Measurements from ENCODE around the gene TRAF3IP1. TPM values are rescaled to one million over a fixed set of nuclear protein-coding genes. Genes with fewer than 3 reads are reported as not detected.
A peak's percentile ranks its signal among the peaks of the same experiment; 100 is the strongest.

TRAF3IP1 gene
- total and polyA plus RNA-seq, 2 of the 13 experiments (the other 11 are each of a cell fraction or from before 2014, with no cell fraction given) = 4.1 to 12.9 TPM

DNA sequence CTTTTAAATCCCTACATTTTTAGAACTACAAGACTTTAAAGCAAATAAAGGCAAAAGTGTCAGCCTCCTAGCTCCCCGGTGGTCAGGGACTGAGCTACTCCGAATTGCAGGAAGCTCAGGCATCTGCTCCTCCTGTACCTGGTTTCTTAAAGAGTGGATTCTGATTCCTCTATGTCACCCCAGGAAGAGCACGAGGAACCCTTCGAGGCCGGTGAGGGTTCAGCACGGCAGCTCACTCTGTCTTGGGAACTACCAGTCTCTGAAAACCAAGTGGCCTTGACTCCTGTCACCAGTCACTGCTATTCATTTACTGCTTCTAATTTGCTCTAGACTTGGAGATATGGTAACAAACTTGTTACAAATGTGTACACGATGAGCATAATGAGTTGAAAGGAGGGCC is 34.2 kb upstream of the TRAF3IP1 start (continued):
- TF ChIP-seq GLMP (CRISPR knock-in tag; IDR thresholded peaks at IDR 0.05; ENCODE audit: borderline replicate concordance) (no peak), TEAD2 (CRISPR knock-in tag; IDR thresholded peaks at IDR 0.05) (0 out of 2 replicates have a peak, but pooled peaks have one; percentile 7), ZNF501 (CRISPR knock-in tag; IDR thresholded peaks at IDR 0.05) (peak; percentile 49; the same call in 1 of the 2 replicates), ZNF773 (CRISPR knock-in tag; IDR thresholded peaks at IDR 0.05; ENCODE audit: borderline replicate concordance) (no peak), CENPT (CRISPR knock-in tag; IDR thresholded peaks at IDR 0.05; ENCODE audit: low read depth) (no peak), ZNF142 (CRISPR knock-in tag; IDR thresholded peaks at IDR 0.05) (peak; percentile 57; the same call in 1 of the 2 replicates), ZNF572 (CRISPR knock-in tag; IDR thresholded peaks at IDR 0.05) (peak; percentile 44; the same call in 1 of the 2 replicates)
- TF ChIP-seq, protein P1, sequence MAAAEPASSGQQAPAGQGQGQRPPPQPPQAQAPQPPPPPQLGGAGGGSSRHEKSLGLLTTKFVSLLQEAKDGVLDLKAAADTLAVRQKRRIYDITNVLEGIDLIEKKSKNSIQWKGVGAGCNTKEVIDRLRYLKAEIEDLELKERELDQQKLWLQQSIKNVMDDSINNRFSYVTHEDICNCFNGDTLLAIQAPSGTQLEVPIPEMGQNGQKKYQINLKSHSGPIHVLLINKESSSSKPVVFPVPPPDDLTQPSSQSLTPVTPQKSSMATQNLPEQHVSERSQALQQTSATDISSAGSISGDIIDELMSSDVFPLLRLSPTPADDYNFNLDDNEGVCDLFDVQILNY (CRISPR knock-in tag; conservative IDR thresholded peaks at IDR 0.05) = no peak
- TF ChIP-seq, protein P2, sequence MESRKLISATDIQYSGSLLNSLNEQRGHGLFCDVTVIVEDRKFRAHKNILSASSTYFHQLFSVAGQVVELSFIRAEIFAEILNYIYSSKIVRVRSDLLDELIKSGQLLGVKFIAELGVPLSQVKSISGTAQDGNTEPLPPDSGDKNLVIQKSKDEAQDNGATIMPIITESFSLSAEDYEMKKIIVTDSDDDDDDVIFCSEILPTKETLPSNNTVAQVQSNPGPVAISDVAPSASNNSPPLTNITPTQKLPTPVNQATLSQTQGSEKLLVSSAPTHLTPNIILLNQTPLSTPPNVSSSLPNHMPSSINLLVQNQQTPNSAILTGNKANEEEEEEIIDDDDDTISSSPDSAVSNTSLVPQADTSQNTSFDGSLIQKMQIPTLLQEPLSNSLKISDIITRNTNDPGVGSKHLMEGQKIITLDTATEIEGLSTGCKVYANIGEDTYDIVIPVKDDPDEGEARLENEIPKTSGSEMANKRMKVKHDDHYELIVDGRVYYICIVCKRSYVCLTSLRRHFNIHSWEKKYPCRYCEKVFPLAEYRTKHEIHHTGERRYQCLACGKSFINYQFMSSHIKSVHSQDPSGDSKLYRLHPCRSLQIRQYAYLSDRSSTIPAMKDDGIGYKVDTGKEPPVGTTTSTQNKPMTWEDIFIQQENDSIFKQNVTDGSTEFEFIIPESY (CRISPR knock-in tag; IDR thresholded peaks at IDR 0.05) = no peak
- TF ChIP-seq, protein P3, sequence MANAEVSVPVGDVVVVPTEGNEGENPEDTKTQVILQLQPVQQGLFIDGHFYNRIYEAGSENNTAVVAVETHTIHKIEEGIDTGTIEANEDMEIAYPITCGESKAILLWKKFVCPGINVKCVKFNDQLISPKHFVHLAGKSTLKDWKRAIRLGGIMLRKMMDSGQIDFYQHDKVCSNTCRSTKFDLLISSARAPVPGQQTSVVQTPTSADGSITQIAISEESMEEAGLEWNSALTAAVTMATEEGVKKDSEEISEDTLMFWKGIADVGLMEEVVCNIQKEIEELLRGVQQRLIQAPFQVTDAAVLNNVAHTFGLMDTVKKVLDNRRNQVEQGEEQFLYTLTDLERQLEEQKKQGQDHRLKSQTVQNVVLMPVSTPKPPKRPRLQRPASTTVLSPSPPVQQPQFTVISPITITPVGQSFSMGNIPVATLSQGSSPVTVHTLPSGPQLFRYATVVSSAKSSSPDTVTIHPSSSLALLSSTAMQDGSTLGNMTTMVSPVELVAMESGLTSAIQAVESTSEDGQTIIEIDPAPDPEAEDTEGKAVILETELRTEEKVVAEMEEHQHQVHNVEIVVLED (CRISPR knock-in tag; IDR thresholded peaks at IDR 0.05; ENCODE audit: borderline replicate concordance) = 0 out of 2 replicates have a peak, but pooled peaks have one; percentile 35
- TF ChIP-seq, protein P4, sequence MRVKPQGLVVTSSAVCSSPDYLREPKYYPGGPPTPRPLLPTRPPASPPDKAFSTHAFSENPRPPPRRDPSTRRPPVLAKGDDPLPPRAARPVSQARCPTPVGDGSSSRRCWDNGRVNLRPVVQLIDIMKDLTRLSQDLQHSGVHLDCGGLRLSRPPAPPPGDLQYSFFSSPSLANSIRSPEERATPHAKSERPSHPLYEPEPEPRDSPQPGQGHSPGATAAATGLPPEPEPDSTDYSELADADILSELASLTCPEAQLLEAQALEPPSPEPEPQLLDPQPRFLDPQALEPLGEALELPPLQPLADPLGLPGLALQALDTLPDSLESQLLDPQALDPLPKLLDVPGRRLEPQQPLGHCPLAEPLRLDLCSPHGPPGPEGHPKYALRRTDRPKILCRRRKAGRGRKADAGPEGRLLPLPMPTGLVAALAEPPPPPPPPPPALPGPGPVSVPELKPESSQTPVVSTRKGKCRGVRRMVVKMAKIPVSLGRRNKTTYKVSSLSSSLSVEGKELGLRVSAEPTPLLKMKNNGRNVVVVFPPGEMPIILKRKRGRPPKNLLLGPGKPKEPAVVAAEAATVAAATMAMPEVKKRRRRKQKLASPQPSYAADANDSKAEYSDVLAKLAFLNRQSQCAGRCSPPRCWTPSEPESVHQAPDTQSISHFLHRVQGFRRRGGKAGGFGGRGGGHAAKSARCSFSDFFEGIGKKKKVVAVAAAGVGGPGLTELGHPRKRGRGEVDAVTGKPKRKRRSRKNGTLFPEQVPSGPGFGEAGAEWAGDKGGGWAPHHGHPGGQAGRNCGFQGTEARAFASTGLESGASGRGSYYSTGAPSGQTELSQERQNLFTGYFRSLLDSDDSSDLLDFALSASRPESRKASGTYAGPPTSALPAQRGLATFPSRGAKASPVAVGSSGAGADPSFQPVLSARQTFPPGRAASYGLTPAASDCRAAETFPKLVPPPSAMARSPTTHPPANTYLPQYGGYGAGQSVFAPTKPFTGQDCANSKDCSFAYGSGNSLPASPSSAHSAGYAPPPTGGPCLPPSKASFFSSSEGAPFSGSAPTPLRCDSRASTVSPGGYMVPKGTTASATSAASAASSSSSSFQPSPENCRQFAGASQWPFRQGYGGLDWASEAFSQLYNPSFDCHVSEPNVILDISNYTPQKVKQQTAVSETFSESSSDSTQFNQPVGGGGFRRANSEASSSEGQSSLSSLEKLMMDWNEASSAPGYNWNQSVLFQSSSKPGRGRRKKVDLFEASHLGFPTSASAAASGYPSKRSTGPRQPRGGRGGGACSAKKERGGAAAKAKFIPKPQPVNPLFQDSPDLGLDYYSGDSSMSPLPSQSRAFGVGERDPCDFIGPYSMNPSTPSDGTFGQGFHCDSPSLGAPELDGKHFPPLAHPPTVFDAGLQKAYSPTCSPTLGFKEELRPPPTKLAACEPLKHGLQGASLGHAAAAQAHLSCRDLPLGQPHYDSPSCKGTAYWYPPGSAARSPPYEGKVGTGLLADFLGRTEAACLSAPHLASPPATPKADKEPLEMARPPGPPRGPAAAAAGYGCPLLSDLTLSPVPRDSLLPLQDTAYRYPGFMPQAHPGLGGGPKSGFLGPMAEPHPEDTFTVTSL (CRISPR knock-in tag; IDR thresholded peaks at IDR 0.05; ENCODE audit: borderline replicate concordance) = no peak
